HG03135 (cell line): ENCODE data around the gene FHIT.

Experiments
- ATAC-seq: cut with Tn5 transposase; IDR thresholded peaks from one replicate; pipeline ENCODE4 v1.9.1; 2021; ENCODE audit warnings: mild to moderate bottlenecking, moderate library complexity; ENCODE audit not compliant: unreplicated experiment

FHIT gene

DNA sequence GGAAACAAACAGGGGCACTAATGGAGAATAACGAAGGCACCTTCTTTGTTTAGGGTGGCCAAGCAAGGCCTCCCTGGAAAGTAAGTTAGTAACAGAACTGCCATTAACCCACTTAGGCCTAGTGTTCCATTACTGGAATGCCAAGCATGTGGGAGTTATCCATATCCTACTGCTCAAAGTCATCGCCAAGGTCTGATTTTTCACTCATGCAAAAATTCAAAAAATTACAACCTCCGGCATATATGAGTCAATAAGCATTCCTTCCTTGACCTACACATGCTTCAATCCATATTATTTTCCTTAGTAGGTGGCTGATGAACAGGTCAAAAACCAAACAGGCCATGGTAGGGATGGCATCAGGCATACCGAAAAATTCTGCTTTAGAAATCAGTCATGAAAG lies 1097.2 kb downstream of the FHIT start:
- no peak for ATAC-seq

DNA sequence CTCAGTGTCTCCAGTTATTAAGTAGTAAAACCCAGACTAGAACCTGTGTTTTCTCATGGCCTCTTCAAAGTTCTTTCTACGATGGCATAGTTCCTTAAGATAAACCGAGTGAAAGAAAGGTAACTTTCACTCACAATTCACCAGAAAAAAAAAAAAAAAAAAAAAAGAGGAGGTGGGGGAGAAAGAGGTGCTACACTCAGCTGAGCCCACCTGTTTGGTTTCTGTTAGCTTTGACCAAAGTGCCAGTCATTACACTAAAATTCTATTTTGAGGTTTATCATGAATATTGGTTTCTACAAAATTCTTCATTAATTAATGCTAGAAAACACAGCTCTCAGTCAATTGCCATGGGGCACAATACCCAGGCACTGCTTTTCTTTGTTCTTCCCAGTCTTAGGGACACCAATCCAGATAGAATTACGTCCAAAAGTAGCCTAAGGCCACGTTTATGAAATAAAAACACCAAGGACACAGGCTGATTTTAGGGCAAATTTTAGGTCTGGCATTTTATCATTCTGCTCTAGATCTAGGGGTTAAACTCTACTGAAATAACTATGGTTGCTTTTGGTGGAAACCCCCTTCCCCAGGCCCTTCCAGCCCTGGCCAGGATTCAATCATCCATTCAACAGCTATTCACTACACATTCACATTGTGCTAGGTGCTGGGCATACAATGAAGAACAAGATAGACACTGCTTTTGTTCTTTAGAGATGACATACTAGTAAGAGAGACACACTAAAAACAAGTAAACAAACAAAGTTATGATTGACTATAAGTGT lies 1097.8 kb downstream of the FHIT start:
- ATAC-seq, result no peak

GRCh38 chr3:60149501-60149900 lies 1101.8 kb downstream of the FHIT start:
- ATAC-seq, result no peak

- no peak for ATAC-seq
Measured at GRCh38 chr3:60147249-60147950, 1103.9 kb downstream of the FHIT start.

- no peak for ATAC-seq
Measured at GRCh38 chr3:60146121-60146520, 1105.1 kb downstream of the FHIT start.

- ATAC-seq, result no peak
Measured at GRCh38 chr3:60144071-60144470, 1107.2 kb downstream of the FHIT start.

GRCh38 chr3:60142009-60142408 lies 1109.2 kb downstream of the FHIT start:
- ATAC-seq, result no peak

- ATAC-seq, result no peak
Measured at GRCh38 chr3:60140160-60140559, 1111.1 kb downstream of the FHIT start.

- ATAC-seq, result no peak
Measured at GRCh38 chr3:60136601-60137000, 1114.7 kb downstream of the FHIT start.

DNA sequence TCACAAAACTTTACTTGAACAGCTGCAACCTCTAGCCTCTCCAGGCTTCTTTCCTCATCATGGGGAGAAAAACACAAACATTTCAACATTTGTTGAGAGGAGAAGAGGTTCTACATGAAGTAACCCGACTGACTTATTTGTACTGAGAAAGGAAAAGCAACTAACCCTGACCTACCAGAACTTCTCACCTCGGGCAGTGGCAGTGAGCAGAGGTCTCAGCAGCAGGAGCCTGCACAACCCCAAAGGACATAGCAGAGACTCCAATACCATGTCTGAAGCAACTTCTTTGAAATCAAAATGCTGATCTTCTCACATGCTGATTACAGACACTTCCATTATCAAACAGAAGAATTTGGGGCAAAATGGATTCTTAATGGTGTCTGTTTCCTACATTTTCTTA lies 1115.8 kb downstream of the FHIT start:
- no peak for ATAC-seq

DNA sequence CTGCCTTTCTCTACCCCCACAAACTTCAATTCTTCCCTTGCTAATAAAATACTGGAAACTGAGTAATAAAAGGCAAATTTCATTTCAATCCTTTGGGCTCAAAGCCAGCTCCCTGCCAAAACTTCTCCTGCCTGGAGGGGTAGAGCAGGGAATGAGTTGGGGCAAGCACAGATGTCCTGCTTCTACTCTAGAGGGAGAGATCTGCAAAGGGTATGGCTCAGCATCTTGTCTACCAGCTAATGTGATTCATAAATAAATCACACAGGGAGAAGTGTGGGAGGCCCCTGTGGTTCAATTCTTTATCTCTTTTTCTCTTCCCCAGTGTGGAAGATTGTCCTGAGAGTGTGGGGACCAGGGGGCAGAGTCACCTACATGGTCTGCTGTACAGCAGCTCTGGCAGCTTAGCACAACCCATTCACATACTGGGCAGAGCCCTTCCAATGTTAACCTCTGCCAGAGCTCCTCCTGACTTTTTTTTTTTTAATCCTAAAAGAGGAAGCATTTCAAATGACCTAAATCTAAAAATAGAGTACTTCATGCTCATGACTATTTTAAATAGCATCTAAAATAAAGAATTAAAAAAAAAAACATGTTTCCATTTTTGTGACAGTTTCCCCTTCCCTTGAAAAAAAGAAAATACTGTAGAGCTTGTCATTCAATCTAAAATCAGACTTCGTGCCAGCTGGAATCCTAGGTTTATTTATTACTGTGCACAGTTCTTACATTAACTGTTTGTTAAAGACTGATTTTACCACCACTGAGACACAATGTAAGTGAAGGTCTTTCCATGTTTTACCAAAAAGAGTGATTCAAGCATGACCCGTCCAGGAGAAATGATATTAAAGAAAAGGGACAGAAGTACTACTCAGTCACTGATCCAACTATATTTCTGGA lies 1117.7 kb downstream of the FHIT start:
- no peak for ATAC-seq

DNA sequence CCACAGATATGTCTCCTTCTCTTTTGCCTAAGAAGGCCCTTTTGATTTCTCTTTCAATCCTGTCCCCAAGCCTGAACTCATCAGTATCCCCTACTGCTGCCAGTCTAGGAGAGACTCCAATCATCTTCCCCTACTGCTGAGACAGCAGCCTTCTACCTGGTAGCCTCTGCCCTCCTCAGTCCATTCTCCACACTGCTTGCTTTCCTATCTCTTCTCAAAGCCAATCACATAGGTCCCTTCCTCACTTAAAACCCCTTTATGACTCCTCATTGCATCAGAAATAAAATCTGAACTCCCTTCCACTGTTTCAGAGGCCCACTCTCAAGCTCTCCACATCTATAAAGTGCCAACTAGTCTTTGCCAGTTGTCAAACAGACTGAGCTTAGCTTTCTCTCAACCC lies 1119.6 kb downstream of the FHIT start:
- ATAC-seq, result no peak

DNA sequence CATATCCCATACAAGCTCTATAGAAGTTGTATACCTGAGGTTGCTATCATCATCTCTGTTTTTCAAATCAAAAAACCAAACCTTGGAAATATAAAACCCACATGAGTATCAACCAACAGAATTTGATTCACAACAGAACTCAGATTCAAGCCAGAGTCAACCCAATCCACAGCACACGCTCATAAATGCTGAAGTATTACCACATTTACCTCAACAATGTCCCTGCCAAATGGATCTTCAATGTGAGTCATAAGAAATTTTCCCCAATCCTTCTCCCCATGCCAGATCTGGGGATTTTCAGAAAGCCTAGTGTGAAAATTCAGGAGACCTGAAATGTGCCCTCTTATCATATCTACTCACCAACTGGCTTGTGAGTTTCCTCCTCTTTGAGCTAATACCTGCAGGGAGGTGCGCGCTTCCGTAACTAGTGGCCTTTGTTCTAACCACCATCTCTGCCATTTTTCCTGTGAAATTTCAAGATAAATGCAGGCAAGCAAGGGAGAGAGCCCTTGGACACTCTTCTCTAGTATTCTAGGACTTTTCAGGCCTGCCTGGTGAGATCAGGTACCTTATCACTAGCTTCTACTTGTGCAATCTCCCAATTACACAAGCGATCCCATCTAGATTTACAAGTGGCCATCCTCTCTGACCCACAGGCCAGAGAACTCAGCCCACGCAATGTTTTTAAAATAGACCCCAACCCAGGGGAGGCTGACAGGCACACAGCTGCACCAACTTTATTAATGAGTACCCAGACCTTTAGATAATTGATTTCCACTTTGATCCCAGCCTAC lies 1124.5 kb downstream of the FHIT start:
- no peak for ATAC-seq

GRCh38 chr3:60125686-60126085 lies 1125.6 kb downstream of the FHIT start:
- ATAC-seq, result no peak

DNA sequence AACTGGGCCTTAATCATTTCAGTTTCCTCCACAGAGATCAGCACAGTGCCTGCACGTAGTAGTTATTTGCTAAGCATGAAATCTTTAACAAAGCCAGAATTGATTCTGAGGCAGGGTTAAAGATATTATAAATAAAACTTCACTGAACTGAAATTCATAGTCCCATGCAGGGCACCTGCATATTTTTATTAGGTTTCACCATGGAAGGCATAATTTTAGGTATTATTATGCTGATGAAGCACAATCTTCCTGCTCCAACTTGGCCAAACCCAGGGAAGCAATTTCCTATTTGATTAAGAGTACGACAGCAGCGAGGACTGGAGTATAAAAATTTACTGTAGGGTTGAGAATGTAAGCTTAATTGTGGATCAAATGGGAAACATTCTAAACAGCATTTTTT lies 1131.0 kb downstream of the FHIT start:
- no peak for ATAC-seq

DNA sequence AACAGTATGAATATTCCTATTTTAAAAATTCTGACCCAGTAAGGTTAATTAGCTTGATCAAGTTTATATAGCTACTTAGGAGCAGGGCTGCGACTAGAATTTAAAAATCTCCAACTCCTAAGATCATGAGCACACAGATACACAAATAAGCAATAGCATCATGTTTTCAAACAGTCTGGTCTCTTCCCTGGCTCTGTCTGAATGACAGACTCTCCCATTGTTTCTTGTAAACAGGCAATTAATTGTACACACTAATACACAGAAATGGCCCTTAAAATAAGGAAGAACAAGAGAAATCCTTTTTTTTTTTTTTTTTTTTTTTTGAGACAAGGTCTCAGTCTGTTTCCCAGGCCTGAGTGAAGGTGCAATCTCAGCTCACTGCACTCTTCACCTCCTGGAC lies 1137.1 kb downstream of the FHIT start:
- no peak for ATAC-seq

DNA sequence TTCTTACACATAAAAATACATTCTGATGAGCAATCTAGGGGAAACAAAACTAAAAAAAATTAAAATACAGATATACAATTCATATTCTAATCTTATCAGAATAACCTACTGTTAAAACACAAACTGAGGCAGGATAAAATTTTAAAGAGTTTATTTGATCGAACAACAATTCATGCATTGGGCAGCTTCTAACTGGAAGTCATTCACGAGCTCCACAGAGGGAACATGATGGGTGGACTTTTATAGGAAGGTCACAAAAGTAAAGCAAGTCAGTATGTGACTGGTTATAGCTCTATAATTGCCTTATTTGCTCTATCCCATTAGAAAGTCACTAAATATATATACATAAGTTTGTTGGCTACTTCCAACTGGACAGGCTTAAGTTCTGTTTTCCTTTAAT lies 1144.0 kb downstream of the FHIT start:
- ATAC-seq, result no peak

DNA sequence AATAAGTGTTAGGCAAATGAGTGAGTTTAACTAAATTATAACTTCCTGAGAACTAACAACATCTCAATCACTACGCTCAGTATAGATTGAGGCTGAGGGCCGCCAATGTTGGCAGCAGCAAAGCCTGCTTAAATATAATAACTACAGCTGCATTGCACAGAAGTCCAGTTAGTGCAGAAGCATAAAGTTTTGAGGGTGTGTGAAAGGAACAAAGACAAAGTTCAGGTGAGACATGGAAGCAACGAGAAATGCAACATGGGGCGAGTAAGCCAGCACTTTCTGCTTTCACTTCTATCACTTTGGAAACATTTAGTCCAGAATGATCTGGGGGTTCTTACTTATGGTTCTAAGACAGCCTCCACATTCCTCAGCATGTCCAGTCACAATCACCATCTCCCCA lies 1149.1 kb downstream of the FHIT start:
- no peak for ATAC-seq

GRCh38 chr3:60101621-60102020 lies 1149.6 kb downstream of the FHIT start:
- ATAC-seq, result no peak

- ATAC-seq, result no peak
Measured at GRCh38 chr3:60096403-60096802, 1154.8 kb downstream of the FHIT start.

DNA sequence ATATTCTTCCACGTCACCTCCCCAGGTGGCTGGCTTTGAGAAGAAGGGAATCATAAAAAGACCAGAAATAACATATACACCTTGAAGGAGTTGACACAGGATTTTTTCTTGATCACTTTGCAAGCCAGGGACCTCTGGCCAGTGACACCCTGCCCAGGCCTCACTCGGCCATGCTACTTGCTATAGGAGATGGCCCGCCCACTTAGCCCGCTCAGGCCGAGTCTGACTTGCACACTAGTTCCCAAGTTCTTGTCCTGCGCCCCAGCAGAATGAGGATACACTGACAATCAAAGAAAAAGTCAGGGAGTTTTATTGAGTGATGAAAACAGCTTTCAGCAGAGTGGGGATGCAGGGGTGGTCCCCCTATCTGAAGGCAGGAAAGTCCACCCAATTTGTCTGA lies 1155.3 kb downstream of the FHIT start:
- ATAC-seq, result no peak
